GM12801 (cell line): ENCODE results near the gene TLR6.

ENCODE experiments used
- TF ChIP-seq, protein P1 (sequence below): IDR thresholded peaks from one replicate; pipeline ENCODE4 v1.5.1; 2011; ENCODE audit warnings: control low read depth; ENCODE audit not compliant: insufficient read length; ENCODE audit errors: extremely low read depth

TLR6 gene

GRCh38 chr4:38831653-38832052, 25.0 kb downstream of the TLR6 start:
- TF ChIP-seq, protein P1, sequence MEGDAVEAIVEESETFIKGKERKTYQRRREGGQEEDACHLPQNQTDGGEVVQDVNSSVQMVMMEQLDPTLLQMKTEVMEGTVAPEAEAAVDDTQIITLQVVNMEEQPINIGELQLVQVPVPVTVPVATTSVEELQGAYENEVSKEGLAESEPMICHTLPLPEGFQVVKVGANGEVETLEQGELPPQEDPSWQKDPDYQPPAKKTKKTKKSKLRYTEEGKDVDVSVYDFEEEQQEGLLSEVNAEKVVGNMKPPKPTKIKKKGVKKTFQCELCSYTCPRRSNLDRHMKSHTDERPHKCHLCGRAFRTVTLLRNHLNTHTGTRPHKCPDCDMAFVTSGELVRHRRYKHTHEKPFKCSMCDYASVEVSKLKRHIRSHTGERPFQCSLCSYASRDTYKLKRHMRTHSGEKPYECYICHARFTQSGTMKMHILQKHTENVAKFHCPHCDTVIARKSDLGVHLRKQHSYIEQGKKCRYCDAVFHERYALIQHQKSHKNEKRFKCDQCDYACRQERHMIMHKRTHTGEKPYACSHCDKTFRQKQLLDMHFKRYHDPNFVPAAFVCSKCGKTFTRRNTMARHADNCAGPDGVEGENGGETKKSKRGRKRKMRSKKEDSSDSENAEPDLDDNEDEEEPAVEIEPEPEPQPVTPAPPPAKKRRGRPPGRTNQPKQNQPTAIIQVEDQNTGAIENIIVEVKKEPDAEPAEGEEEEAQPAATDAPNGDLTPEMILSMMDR, result no peak

DNA sequence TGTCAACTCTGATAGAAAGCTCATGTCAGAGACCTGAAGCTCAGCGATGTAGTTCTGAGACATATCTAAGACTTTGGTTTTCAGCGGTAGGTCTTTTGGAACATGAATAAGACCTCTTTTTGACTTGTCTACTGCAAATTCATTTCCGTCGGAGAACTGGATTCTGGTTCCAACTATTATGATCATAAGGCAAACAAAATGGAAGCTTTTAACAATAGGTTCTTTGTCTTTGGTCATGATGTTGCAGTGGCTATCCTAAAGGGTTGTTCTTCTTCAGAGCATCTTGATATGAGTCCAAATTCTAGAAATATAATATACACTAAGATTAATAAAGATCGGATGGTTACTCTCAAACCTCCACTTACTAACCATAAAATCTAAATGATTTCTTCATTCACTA, 27.4 kb downstream of the TLR6 start:
- TF ChIP-seq, protein P1, result no peak

GRCh38 chr4:38823766-38824165, 32.9 kb downstream of the TLR6 start:
- TF ChIP-seq, protein P1, result no peak

DNA sequence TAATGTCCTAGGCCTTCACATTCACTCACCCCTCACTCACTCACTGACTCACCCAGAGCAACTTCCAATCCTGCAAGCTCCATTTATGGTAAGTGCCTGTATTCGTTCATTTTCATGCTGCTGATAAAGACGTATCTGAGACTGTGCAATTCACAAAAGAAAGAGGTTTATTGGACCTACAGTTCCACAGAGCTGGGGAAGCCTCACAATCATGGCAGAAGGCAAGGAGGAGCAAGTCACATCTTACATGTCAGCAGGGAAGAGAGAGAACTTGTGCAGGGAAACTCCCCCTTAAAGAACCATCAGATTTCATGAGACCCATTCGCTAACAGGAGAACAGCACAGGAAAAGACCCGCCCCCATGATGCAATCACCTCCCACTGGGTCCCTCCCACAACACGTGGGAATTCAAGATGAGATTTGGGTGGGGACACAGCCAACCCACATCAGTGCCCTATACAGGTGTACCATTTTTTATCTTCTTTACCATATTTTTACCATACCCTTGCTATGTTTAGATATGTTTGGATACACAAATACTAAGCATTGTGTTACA, 33.8 kb downstream of the TLR6 start:
- TF ChIP-seq, protein P1, result no peak

GRCh38 chr4:38821739-38822138, 34.9 kb downstream of the TLR6 start:
- TF ChIP-seq, protein P1, result no peak

DNA sequence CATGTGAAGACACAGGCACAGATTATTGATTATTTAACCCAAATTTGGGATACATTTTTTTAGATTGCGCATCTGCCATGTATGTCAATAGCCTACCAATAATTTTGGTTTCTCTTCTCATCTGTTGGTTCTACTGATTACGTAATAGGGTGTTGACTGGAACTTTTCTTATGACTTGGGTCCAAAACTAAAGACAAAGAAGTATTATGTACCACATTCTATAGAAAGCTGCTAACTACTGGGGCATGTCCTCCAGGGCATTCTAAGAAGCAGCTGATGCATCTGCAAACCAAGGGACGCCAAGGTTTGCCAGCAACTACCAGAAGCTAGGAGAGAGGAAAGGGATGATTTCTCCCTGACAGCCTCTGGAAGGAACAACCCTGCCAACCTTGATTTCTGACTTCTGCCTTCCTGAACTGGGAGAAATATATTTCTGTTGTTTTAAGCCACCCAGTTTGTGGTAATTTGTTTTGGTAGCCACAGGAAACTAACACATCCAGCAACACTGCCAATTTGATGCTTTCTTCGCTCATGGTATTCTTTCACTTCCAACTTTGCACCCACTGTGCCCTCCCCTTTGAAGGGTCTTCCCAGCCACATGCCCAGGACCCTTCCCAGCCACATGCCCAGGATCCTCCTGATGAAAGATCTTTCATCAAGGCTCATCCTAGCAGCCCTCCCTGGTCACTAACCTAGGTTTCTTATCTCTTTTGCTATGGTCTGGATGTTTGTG, 36.1 kb downstream of the TLR6 start:
- TF ChIP-seq, protein P1, result no peak

DNA sequence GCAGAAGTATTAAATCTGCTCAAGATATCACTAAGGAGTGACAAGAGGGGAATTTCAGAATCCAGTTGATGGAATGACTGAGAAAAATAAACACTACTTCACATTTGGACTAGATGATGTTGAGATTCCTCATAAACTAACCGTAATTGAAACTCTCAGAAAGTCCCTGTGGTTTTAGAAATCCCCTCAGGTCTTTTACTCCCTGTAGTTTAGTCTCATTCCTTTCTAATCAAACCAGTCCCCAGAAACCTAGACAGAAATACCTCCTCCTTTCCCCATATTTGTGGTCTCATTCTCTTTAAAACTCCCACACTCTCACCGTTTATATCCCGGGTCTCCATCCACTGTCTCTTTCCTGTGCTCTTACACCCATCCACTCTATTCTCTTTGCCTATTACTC, 37.0 kb downstream of the TLR6 start:
- TF ChIP-seq, protein P1, result no peak
